Fibroblast of lung (primary cell): Measurements from ENCODE around the gene UNC45B. TPM values are rescaled to one million over a fixed set of nuclear protein-coding genes. Genes with fewer than 3 reads are reported as not detected.

Experiments used
- DNase-seq, 2 donors: peaks; one replicate each; pipeline versions ENCODE4 v3.0.0 to v3.0.0-alpha.2; 2010; ENCODE audit warnings: low read depth in 2 of 2
- H2AFZ ChIP-seq: 2 replicates; pipeline ENCODE4 v1.5.1; 2012; ENCODE audit warnings: low read length, control low read depth, inconsistent platforms
- H3K27ac ChIP-seq: 2 replicates; pipeline ENCODE4 v1.5.1; 2011; ENCODE audit warnings: low read length, control low read depth; ENCODE audit not compliant: insufficient read depth
- H3K27me3 ChIP-seq: 2 replicates; pipeline ENCODE4 v1.5.1; 2011; ENCODE audit warnings: mild to moderate bottlenecking, low read length; ENCODE audit not compliant: control insufficient read depth, insufficient read depth
- H3K36me3 ChIP-seq: 2 replicates; pipeline ENCODE4 v1.5.1; 2011; ENCODE audit warnings: low read length; ENCODE audit not compliant: control insufficient read depth, insufficient read depth
- H3K4me1 ChIP-seq: 2 replicates; pipeline ENCODE4 v1.5.1; 2011; ENCODE audit warnings: low read length; ENCODE audit not compliant: control insufficient read depth, insufficient read depth; ENCODE audit errors: extremely low read depth
- H3K4me2 ChIP-seq: 2 replicates; pipeline ENCODE4 v1.5.1; 2011; ENCODE audit warnings: low read length, control low read depth; ENCODE audit not compliant: insufficient read depth; ENCODE audit errors: extremely low read depth
- H3K4me3 ChIP-seq, 4 experiments: fragments of 200-600 bp in 1 of 4; sonication (generic) in 1 of 4; replicated peaks in 1 of 4; 2 replicates each; pipeline ENCODE4 v1.5.1; 2011 to 2016; ENCODE audit warnings: low read length in 4 of 4, low read depth in 3 of 4, mild to moderate bottlenecking in 3 of 4, control low read depth in 2 of 4, inconsistent platforms in 1 of 4, mixed read lengths in 1 of 4; ENCODE audit not compliant: insufficient read depth in 1 of 4; ENCODE audit errors: control extremely low read depth in 1 of 4
- H3K79me2 ChIP-seq: 2 replicates; pipeline ENCODE4 v1.5.1; 2012; ENCODE audit warnings: mild to moderate bottlenecking, low read length, inconsistent platforms; ENCODE audit not compliant: control insufficient read depth, insufficient read depth
- H3K9ac ChIP-seq: 2 replicates; pipeline ENCODE4 v1.5.1; 2011; ENCODE audit warnings: mild to moderate bottlenecking, low read length, control low read depth; ENCODE audit not compliant: insufficient read depth
- H3K9me3 ChIP-seq: 2 replicates; pipeline ENCODE4 v1.5.1; 2012; ENCODE audit warnings: low read depth, low read length; ENCODE audit not compliant: control insufficient read depth, insufficient read depth
- H4K20me1 ChIP-seq: 2 replicates; pipeline ENCODE4 v1.5.1; 2011; ENCODE audit warnings: low read length; ENCODE audit not compliant: control insufficient read depth, insufficient read depth; ENCODE audit errors: extremely low read depth
- EZH2 ChIP-seq: IDR thresholded peaks from 2 replicates; pipeline ENCODE4 v1.5.1; 2012; ENCODE audit warnings: low read length, control low read depth, mild to moderate bottlenecking; ENCODE audit errors: missing control alignments
- polyA plus RNA-seq, 2 donors: library from polyadenylated mRNA; depleted of rRNA in 1 of 2; stranded (reverse) in 1 of 2; unstranded in 1 of 2; fragments of >200 nt; gene quantifications; 2 replicates each; pipeline ENCODE4 v1.2.1, GENCODE V29; 2011 to 2012; ENCODE audit warnings: missing spikeins in 1 of 2
- total RNA-seq: library from RNA; depleted of rRNA; stranded (reverse); fragments of >200 nt; gene quantifications from 2 replicates; pipeline ENCODE4 v1.2.1, GENCODE V29; 2014
- TF ChIP-seq, protein P1 (sequence below), 2 donors: IDR thresholded peaks in 1 of 2; conservative IDR thresholded peaks in 1 of 2; 1 replicate in 1 of 2; 2 replicates in 1 of 2; pipeline ENCODE4 v1.5.1; 2011 to 2012; ENCODE audit warnings: low read length in 2 of 2, control low read depth in 1 of 2, inconsistent platforms in 1 of 2, low read depth in 1 of 2, mild to moderate bottlenecking in 1 of 2

The UNC45B gene
- total and polyA plus RNA-seq, 2 donors (not counting 1 experiment from before 2014, with no cell fraction given) = not detected

DNA sequence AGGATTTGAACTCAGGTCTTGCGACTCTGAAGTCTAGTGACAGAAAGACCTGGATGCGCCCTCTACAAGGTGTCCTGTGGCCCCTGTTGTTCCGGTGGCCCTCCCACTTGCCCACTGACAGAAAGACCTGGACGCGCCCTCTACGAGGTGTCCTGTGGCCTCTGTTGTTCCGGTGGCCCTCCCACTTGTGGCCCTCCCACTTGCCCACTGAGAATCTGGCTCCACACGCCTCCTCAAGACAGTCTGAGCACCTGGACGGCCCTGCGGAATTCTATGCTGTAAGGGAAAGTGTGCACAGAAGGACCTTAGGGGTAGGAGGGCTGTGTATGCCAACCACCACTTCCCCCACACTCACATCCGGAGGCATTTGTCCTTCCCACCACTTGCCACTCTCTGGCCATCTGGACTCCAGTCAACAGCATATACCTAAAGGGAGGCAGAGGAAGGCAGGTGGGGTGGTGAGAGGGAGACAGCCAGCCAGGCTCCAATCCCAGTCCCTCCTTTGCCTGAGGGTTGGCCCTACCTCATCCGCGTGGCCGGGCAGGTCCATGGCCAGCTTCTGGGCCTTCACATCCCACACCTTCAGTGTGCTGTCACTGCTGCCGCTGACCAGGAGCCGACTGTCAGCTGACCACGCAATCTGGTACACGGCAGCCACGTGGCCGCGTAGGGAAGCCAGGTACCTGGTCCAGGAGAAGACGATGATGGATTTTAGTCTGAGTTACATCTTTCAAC is 14.6 kb upstream of the UNC45B start:
- no peaks in the 10 kb centered on the region for H3K79me2 ChIP-seq
- peaks cover 33% of the 10 kb centered on the region for H3K36me3 ChIP-seq
- no peak for TF ChIP-seq EZH2
- TF ChIP-seq, protein P1, sequence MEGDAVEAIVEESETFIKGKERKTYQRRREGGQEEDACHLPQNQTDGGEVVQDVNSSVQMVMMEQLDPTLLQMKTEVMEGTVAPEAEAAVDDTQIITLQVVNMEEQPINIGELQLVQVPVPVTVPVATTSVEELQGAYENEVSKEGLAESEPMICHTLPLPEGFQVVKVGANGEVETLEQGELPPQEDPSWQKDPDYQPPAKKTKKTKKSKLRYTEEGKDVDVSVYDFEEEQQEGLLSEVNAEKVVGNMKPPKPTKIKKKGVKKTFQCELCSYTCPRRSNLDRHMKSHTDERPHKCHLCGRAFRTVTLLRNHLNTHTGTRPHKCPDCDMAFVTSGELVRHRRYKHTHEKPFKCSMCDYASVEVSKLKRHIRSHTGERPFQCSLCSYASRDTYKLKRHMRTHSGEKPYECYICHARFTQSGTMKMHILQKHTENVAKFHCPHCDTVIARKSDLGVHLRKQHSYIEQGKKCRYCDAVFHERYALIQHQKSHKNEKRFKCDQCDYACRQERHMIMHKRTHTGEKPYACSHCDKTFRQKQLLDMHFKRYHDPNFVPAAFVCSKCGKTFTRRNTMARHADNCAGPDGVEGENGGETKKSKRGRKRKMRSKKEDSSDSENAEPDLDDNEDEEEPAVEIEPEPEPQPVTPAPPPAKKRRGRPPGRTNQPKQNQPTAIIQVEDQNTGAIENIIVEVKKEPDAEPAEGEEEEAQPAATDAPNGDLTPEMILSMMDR (conservative IDR thresholded peaks at IDR 0.05 in 1 of 2, IDR thresholded peaks at IDR 0.05 in 1 of 2; ENCODE audit: low read depth in 1 of 2, low read length in 2 of 2) = no peak
- no peak overlapping the region for H3K4me2 ChIP-seq
- peaks cover 14% of the 10 kb centered on the region for H3K4me1 ChIP-seq
- H3K4me3 ChIP-seq = no peak overlapping the region
- no peak overlapping the region for H3K9ac ChIP-seq
- no peaks in the 10 kb centered on the region for H4K20me1 ChIP-seq
- no peaks in the 10 kb centered on the region for H3K9me3 ChIP-seq
- H3K27me3 ChIP-seq = no peaks in the 10 kb centered on the region
- DNase-seq = no peak
- H3K27ac ChIP-seq = no peak overlapping the region
- H2AFZ ChIP-seq = no peak overlapping the region

DNA sequence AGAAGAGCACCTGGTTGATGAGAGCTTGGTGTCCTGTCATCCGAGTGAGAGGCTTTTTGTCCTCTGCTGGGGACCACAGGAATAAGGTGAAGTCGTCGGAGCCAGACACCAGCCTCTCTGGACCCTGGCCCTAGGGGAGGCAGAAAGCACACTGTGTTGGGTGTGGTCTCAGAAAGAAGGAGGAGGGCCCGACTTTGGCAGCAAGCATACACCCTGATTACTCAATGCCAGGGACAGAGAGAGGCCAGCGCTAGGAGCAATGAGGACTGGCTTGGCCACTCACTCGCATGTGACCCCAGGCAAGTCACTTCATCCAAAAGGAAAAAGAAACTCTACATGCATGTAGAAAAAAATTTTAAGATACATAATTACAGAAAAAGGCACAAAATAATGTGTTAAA is 12.3 kb upstream of the UNC45B start:
- H3K36me3 ChIP-seq = peaks cover 36% of the 10 kb centered on the region

DNA sequence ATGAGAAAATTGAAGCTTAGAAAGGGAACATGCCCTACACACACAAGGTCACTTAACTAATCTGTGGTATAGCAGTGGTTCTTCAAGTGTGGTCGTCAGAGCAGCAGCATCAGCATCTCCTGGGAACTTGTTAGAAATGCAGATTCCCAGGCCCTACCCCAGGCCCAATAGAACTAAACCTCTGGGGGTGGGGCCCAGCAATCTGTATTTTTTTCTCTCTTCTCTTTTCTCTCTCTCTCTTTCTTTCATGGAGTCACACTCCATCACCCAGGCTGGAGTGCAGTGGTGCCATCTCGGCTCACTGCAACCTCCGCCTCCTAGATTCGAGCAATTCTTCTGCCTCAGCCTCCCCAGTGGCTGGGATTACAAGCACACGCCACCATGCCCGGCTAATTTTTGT is 9.4 kb upstream of the UNC45B start:
- TF ChIP-seq, protein P1 (conservative IDR thresholded peaks at IDR 0.05 in 1 of 2, IDR thresholded peaks at IDR 0.05 in 1 of 2; ENCODE audit: low read depth in 1 of 2, low read length in 2 of 2) = no peak
- no peak for TF ChIP-seq EZH2
- Histone ChIP-seq H2AFZ (no peak overlapping the region), H3K4me2 (no peak overlapping the region), H3K27ac (no peak overlapping the region), H3K79me2 (peaks cover 16% of the 10 kb centered on the region), H3K4me1 (peaks cover 2% of the 10 kb centered on the region), H3K9ac (no peak overlapping the region), H4K20me1 (no peaks in the 10 kb centered on the region), H3K9me3 (no peaks in the 10 kb centered on the region), H3K4me3 (no peak overlapping the region), H3K27me3 (no peaks in the 10 kb centered on the region), H3K36me3 (peaks cover 20% of the 10 kb centered on the region)
- DNase-seq = no peak

More for the DNA sequence above, 12.3 kb upstream of the UNC45B start:
- no peaks in the 10 kb centered on the region for H4K20me1 ChIP-seq
- no peak for DNase-seq
- TF ChIP-seq, protein P1 (conservative IDR thresholded peaks at IDR 0.05 in 1 of 2, IDR thresholded peaks at IDR 0.05 in 1 of 2; ENCODE audit: low read depth in 1 of 2, low read length in 2 of 2) = no peak
- no peak for TF ChIP-seq EZH2
- no peak overlapping the region for H3K4me2 ChIP-seq
- no peaks in the 10 kb centered on the region for H3K9me3 ChIP-seq
- peaks cover under 1% of the 10 kb centered on the region for H3K79me2 ChIP-seq
- no peaks in the 10 kb centered on the region for H3K27me3 ChIP-seq
- no peak overlapping the region for H3K9ac ChIP-seq
- H3K4me1 ChIP-seq = no peaks in the 10 kb centered on the region
- no peak overlapping the region for H3K4me3 ChIP-seq
- H2AFZ ChIP-seq = no peak overlapping the region
- H3K27ac ChIP-seq = no peak overlapping the region
